GM19397 (cell line): Measurements from ENCODE around the gene CSTPP1.
"Not testable (repeated sequence)": the region's sequence is repeated elsewhere in the genome, so short reads cannot be mapped to it uniquely, and the experiment has no call there.

Experiments used
- ATAC-seq: cut with Tn5 transposase; IDR thresholded peaks from one replicate; pipeline ENCODE4 v1.9.1; 2021; ENCODE audit warnings: mild to moderate bottlenecking, moderate library complexity; ENCODE audit not compliant: unreplicated experiment

Gene CSTPP1

GRCh38 chr11:46984987-46985386 lies 48.4 kb downstream of the CSTPP1 start:
- no peak for ATAC-seq

- no peak for ATAC-seq
Measured at GRCh38 chr11:46987183-46987582, 50.6 kb downstream of the CSTPP1 start.

GRCh38 chr11:46989810-46990487 lies 53.4 kb downstream of the CSTPP1 start:
- not testable (repeated sequence) for ATAC-seq

- ATAC-seq, result no peak
Measured at GRCh38 chr11:46991391-46991790, 54.8 kb downstream of the CSTPP1 start.

- not testable (repeated sequence) for ATAC-seq
Measured at GRCh38 chr11:46992386-46992785, 55.8 kb downstream of the CSTPP1 start.

- not testable (repeated sequence) for ATAC-seq
Measured at GRCh38 chr11:46997796-46998195, 61.2 kb downstream of the CSTPP1 start.

- no peak for ATAC-seq
Measured at GRCh38 chr11:46999217-46999616, 62.7 kb downstream of the CSTPP1 start.

GRCh38 chr11:47000033-47000432 lies 63.5 kb downstream of the CSTPP1 start:
- ATAC-seq, result no peak

- no peak for ATAC-seq
Measured at GRCh38 chr11:47001781-47002181, 65.2 kb downstream of the CSTPP1 start.

GRCh38 chr11:47002390-47002789 lies 65.8 kb downstream of the CSTPP1 start:
- ATAC-seq, result no peak

GRCh38 chr11:47003180-47003877 lies 66.8 kb downstream of the CSTPP1 start:
- no peak for ATAC-seq

- ATAC-seq, result no peak
Measured at GRCh38 chr11:47004595-47005033, 68.1 kb downstream of the CSTPP1 start.

GRCh38 chr11:47005441-47005840 lies 68.9 kb downstream of the CSTPP1 start:
- ATAC-seq, result no peak

GRCh38 chr11:47007579-47007978 lies 71.0 kb downstream of the CSTPP1 start:
- no peak for ATAC-seq

GRCh38 chr11:47010179-47010578 lies 73.6 kb downstream of the CSTPP1 start:
- ATAC-seq, result no peak

- no peak for ATAC-seq
Measured at GRCh38 chr11:47014097-47014496, 77.5 kb downstream of the CSTPP1 start.

- no peak for ATAC-seq
Measured at GRCh38 chr11:47018637-47019036, 82.1 kb downstream of the CSTPP1 start.

- ATAC-seq, result no peak
Measured at GRCh38 chr11:47020793-47021526, 84.4 kb downstream of the CSTPP1 start.

GRCh38 chr11:47021527-47021818 lies 84.9 kb downstream of the CSTPP1 start:
- ATAC-seq, result no peak

GRCh38 chr11:47021965-47022364 lies 85.4 kb downstream of the CSTPP1 start:
- ATAC-seq, result no peak

GRCh38 chr11:47028195-47029093 lies 91.9 kb downstream of the CSTPP1 start:
- no peak for ATAC-seq
